GM10847 (cell line): Measurements from ENCODE around the gene SYNDIG1L.

Experiments
- POLR2A ChIP-seq: IDR thresholded peaks from 2 replicates; pipeline ENCODE4 v1.6.1; 2011; ENCODE audit not compliant: insufficient read length; ENCODE audit errors: extremely low read depth

SYNDIG1L gene

GRCh38 chr14:74357585-74357984 lies 68.4 kb downstream of the SYNDIG1L start:
- TF ChIP-seq POLR2A = no peak

GRCh38 chr14:74356892-74357575 lies 69.0 kb downstream of the SYNDIG1L start:
- no peak for TF ChIP-seq POLR2A
